PFSK-1 (cell line): ENCODE results near the gene PSMG1.

Experiments used
- POLR2AphosphoS5 ChIP-seq: IDR thresholded peaks from 2 replicates; pipeline ENCODE4 v1.6.1; 2012; ENCODE audit warnings: low read depth, mild to moderate bottlenecking, control low read depth, low read length, moderate library complexity
- REST ChIP-seq, 2 experiments: IDR thresholded peaks; 2 replicates each; pipeline versions ENCODE4 v1.6.1 to v1.8.0; 2011 to 2012; ENCODE audit warnings: low read depth in 2 of 2, low read length in 2 of 2, control low read depth in 1 of 2, inconsistent platforms in 1 of 2, mild to moderate bottlenecking in 1 of 2, moderate library complexity in 1 of 2; ENCODE audit not compliant: insufficient read depth in 1 of 2
- TAF1 ChIP-seq: IDR thresholded peaks from 2 replicates; pipeline ENCODE4 v1.6.1; 2012; ENCODE audit warnings: low read length, control low read depth, borderline replicate concordance; ENCODE audit not compliant: insufficient read depth

- TF ChIP-seq POLR2AphosphoS5 (no peak), REST (IDR thresholded peaks at IDR 0.05; ENCODE audit: insufficient read depth in 1 of 2, low read depth in 2 of 2, low read length in 2 of 2) (no peak), TAF1 (no peak)
These were observed 33.4 kb downstream of the PSMG1 start for GRCh38 chr21:39149882-39150281.
